Ascending aorta (tissue), 2 donors: ENCODE data around the gene LRRC14B. TPM values are rescaled to one million over a fixed set of nuclear protein-coding genes. Genes with fewer than 3 reads are reported as not detected.
"Not testable (repeated sequence)": the region's sequence is repeated elsewhere in the genome, so short reads cannot be mapped to it uniquely, and the experiment has no call there.

ENCODE experiments used
- DNase-seq, 2 donors: peaks; one replicate each; pipeline ENCODE4 v3.0.0-alpha.2; 2019; ENCODE audit warnings: low spot score in 2 of 2
- H3K27ac ChIP-seq, 2 donors: fragments of 200-600 bp; sonication (generic); one replicate each; pipeline ENCODE4 v1.5.1; 2016 to 2017; ENCODE audit warnings: mild to moderate bottlenecking in 1 of 2
- H3K27me3 ChIP-seq: fragments of 200-600 bp; sonication (generic); one replicate; pipeline ENCODE4 v1.5.1; 2017
- H3K36me3 ChIP-seq, 2 donors: fragments of 200-600 bp; sonication (generic); one replicate each; pipeline ENCODE4 v1.5.1; 2016
- H3K4me1 ChIP-seq, 2 donors: fragments of 200-600 bp; sonication (generic); one replicate each; pipeline ENCODE4 v1.5.1; 2016 to 2017; ENCODE audit warnings: mild to moderate bottlenecking in 1 of 2
- H3K4me3 ChIP-seq, 2 donors: fragments of 200-600 bp; sonication (generic); one replicate each; pipeline ENCODE4 v1.5.1; 2016 to 2017; ENCODE audit warnings: mild to moderate bottlenecking in 1 of 2
- H3K9me3 ChIP-seq, 2 donors: fragments of 200-600 bp; sonication (generic); one replicate each; pipeline ENCODE4 v1.5.1; 2016
- CTCF ChIP-seq, 3 experiments: fragments of 200-600 bp in 2 of 3; fragments of 450-650 bp in 1 of 3; sonication (generic) in 2 of 3; IDR thresholded peaks; one replicate each; pipeline ENCODE4 v1.5.1; 2016 to 2019; ENCODE audit warnings: antibody characterized with exemption in 3 of 3, mild to moderate bottlenecking in 1 of 3, moderate library complexity in 1 of 3
- intact Hi-C: fragments of 100-400 bp; cut with DNase I; formaldehyde crosslinking; loops from one replicate; pipeline ENCODE4 v1.15.1; 2023
- total RNA-seq: library from RNA; depleted of rRNA; stranded (reverse); fragments of >200 nt; gene quantifications from one replicate; pipeline ENCODE4 v1.1.0, GENCODE V29; 2016

Gene LRRC14B
- total RNA-seq, 1 donor from 2014 or later, result not detected

GRCh38 chr5:208449-209114 lies 17.3 kb downstream of the LRRC14B start:
- no peak for DNase-seq
- Histone ChIP-seq H3K4me1 (no peaks in the 10 kb centered on the region), H3K27me3 (no peaks in the 10 kb centered on the region), H3K27ac (no peak overlapping the region), H3K36me3 (peaks cover 13 to 20% of the 10 kb centered on the region in 2 donors), H3K9me3 (no peaks in the 10 kb centered on the region), H3K4me3 (no peak overlapping the region)
- no peak for TF ChIP-seq CTCF (IDR thresholded peaks at IDR 0.05)
- intact Hi-C loops, result no loop called here

GRCh38 chr5:213803-214395 lies 22.6 kb downstream of the LRRC14B start:
- H3K4me3 ChIP-seq, result no peak overlapping the region
- intact Hi-C loops, result no loop called here
- TF ChIP-seq CTCF (IDR thresholded peaks at IDR 0.05), result no peak

GRCh38 chr5:215256-215655 lies 24.0 kb downstream of the LRRC14B start:
- H3K36me3 ChIP-seq, H3K27ac ChIP-seq, H3K4me1 ChIP-seq, H3K27me3 ChIP-seq, DNase-seq, H3K9me3 ChIP-seq, H3K4me3 ChIP-seq: not testable (repeated sequence)
- intact Hi-C loops, result loop anchor here (5.0 kb wide), 1 partner anchor 227 kb away; the partner anchor contains the start of gene EXOC3

More at GRCh38 chr5:213803-214395, 22.6 kb downstream of the LRRC14B start:
- Histone ChIP-seq H3K4me1 (no peaks in the 10 kb centered on the region), H3K27me3 (no peaks in the 10 kb centered on the region), H3K36me3 (peaks cover 0 to 7% of the 10 kb centered on the region in 2 donors), H3K9me3 (no peaks in the 10 kb centered on the region), H3K27ac (no peak overlapping the region)
- DNase-seq, result no peak

GRCh38 chr5:216076-216475 lies 24.8 kb downstream of the LRRC14B start:
- not testable (repeated sequence) for DNase-seq, H3K9me3 ChIP-seq, H3K27ac ChIP-seq, H3K27me3 ChIP-seq, H3K36me3 ChIP-seq, H3K4me3 ChIP-seq, H3K4me1 ChIP-seq
- intact Hi-C loops, result loop anchor here (5.0 kb wide), 1 partner anchor 226 kb away; the partner anchor contains the start of gene EXOC3

- intact Hi-C loops, result loop anchor here (1.0 to 5.0 kb wide), 4 partner anchors 29 to 255 kb away; partner anchors contain the start of genes EXOC3 and PDCD6
- TF ChIP-seq CTCF (IDR thresholded peaks at IDR 0.05), result peak in 2 of 3 experiments; percentile 38 to 50
Measured at GRCh38 chr5:217494-218456, 26.5 kb downstream of the LRRC14B start, which contains the start of the genes CCDC127 and SDHA. Gene CCDC127 (minus strand): TSS chr5:218153. CDS start chr5:216849, 1,304 bp downstream. Gene SDHA (plus strand): TSS chr5:218320. CDS start chr5:218356, 36 bp downstream.

More at GRCh38 chr5:217494-218456, 26.5 kb downstream of the LRRC14B start, which contains the start of the genes CCDC127 and SDHA:
- not testable (repeated sequence) for H3K36me3 ChIP-seq, H3K27me3 ChIP-seq, H3K9me3 ChIP-seq
- peak within 1 kb of the TSS; percentile 80 to 91 for H3K27ac ChIP-seq
- peak within 1 kb of the TSS; percentile 95 to 98 for H3K4me3 ChIP-seq
- peak; percentile 86 to 98 for DNase-seq
- peaks cover 0 to 12% of the 10 kb centered on the region in 2 donors for H3K4me1 ChIP-seq
